ENCODE measurements around the gene LAMA4. TPM values are rescaled to one million over a fixed set of nuclear protein-coding genes. Genes with fewer than 3 reads are reported as not detected.

The LAMA4 gene
- total RNA-seq, 1 experiment from 2014 or later = 0.72 TPM

DNA sequence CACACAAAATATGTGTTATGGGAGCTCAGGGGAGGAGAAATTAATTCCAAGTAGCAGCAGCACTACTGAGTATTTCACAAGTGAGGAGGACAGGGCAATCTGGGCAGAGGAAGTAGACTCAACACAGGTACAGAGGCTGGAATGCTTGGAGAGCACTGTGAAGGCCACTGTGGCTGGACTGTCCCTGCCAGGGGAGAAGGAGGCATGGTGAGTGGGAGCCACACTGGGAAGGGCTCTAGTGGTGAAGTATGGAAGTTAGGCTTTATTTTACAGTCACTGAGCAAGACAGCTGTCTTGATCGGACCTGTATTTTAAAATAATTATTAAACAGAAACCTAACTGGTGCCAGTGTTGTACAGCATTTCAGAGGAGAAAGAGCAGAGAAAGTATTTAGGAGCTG, 138.1 kb downstream of the LAMA4 start:
- H3K36me3 Mint-ChIP-seq (ENCODE audit: insufficient read depth, unreplicated experiment) = no peaks in the 10 kb centered on the region
- intact Hi-C loops (cut with micrococcal nuclease) = no loop called here
- no peaks in the 10 kb centered on the region for H3K9me3 Mint-ChIP-seq (ENCODE audit: unreplicated experiment)
- ChIA-PET CTCF (interaction anchor here (0.6 kb wide), 1 partner anchor 557 kb away, joined by 3 read pairs; no protein-coding TSS in a partner anchor), POLR2A (interaction anchor here (0.6 kb wide), 1 partner anchor 53 kb away, joined by 4 read pairs; no protein-coding TSS in a partner anchor)
- DNase-seq (ENCODE audit: unreplicated experiment) = no peak
- no peak for TF ChIP-seq CTCF (IDR thresholded peaks at IDR 0.05; ENCODE audit: unreplicated experiment)
- H3K27ac Mint-ChIP-seq (ENCODE audit: low read depth, unreplicated experiment) = no peak overlapping the region
- no peaks in the 10 kb centered on the region for H3K27me3 Mint-ChIP-seq (ENCODE audit: insufficient read depth, unreplicated experiment)
- H3K4me3 Mint-ChIP-seq (ENCODE audit: unreplicated experiment) = no peak overlapping the region
- peaks cover 12% of the 10 kb centered on the region for H3K4me1 Mint-ChIP-seq (ENCODE audit: insufficient read depth, unreplicated experiment)
- BruUV-seq (replicated peaks) = no TSS peak

DNA sequence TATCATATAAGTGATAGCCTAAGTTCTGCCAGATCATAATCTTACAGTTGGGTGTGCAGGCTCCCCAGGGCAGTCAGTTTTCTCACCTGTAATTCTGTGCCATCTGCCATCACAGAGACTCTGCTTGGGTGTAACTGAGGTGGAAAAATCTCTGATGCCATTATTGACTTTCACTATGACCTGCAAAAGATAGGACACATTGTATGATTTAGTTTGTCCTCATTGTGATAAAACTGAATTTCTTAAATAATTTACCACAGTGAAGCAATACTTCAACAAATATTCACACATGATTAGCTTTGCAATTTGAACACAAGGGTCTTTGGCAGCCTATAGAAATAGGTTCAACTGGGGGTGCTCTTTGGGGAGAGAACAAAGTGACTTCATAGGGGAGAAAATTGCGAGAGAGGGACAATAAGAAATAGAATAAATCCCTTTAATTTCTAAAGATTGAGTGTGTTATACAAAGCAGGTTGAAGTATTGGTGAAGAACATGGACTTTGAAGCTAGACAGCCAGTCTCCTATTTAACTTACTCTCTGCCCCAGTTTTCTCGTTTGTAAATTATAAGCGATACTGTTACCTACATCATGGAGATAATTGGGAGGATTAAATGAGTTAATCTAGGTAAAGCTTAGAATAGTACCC, 139.7 kb downstream of the LAMA4 start:
- Mint-ChIP-seq H3K4me1 (ENCODE audit: insufficient read depth, unreplicated experiment) (peaks cover 12% of the 10 kb centered on the region), H3K27ac (ENCODE audit: low read depth, unreplicated experiment) (no peak overlapping the region), H3K9me3 (ENCODE audit: unreplicated experiment) (no peaks in the 10 kb centered on the region), H3K27me3 (ENCODE audit: insufficient read depth, unreplicated experiment) (no peaks in the 10 kb centered on the region), H3K4me3 (ENCODE audit: unreplicated experiment) (no peak overlapping the region), H3K36me3 (ENCODE audit: insufficient read depth, unreplicated experiment) (no peaks in the 10 kb centered on the region)
- no TSS peak for BruUV-seq (replicated peaks)
- intact Hi-C loops (cut with micrococcal nuclease) = no loop called here
- ChIA-PET POLR2A (no interaction called here), CTCF (no interaction called here)
- no peak for TF ChIP-seq CTCF (IDR thresholded peaks at IDR 0.05; ENCODE audit: unreplicated experiment)
- no peak for DNase-seq (ENCODE audit: unreplicated experiment)

DNA sequence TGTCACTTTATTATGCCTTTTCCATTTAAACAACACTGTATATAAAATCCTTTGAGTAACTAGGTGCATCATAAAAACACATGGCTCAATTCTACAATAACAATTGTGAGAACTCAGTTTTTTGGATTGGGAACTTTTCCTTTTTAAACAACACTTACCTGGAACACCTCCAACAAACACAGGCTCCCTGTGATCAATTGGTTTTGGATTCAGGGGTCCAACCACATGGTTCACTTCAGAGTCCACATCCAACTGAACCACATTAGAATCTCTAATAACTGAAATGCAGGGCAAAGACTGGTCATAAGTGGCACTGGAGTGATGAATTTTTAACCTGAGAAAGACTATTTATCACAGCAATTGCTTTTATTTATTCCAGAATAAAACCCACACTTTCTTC, 140.4 kb downstream of the LAMA4 start:
- ChIA-PET POLR2A (no interaction called here), CTCF (no interaction called here)
- intact Hi-C loops (cut with micrococcal nuclease) = no loop called here
- H3K4me1 Mint-ChIP-seq (ENCODE audit: insufficient read depth, unreplicated experiment) = peaks cover 12% of the 10 kb centered on the region
- no peak for DNase-seq (ENCODE audit: unreplicated experiment)
- TF ChIP-seq CTCF (IDR thresholded peaks at IDR 0.05; ENCODE audit: unreplicated experiment) = no peak
- H3K36me3 Mint-ChIP-seq (ENCODE audit: insufficient read depth, unreplicated experiment) = no peaks in the 10 kb centered on the region
- no TSS peak for BruUV-seq (replicated peaks)
- no peaks in the 10 kb centered on the region for H3K9me3 Mint-ChIP-seq (ENCODE audit: unreplicated experiment)
- no peak overlapping the region for H3K27ac Mint-ChIP-seq (ENCODE audit: low read depth, unreplicated experiment)
- H3K4me3 Mint-ChIP-seq (ENCODE audit: unreplicated experiment) = no peak overlapping the region
- no peaks in the 10 kb centered on the region for H3K27me3 Mint-ChIP-seq (ENCODE audit: insufficient read depth, unreplicated experiment)

DNA sequence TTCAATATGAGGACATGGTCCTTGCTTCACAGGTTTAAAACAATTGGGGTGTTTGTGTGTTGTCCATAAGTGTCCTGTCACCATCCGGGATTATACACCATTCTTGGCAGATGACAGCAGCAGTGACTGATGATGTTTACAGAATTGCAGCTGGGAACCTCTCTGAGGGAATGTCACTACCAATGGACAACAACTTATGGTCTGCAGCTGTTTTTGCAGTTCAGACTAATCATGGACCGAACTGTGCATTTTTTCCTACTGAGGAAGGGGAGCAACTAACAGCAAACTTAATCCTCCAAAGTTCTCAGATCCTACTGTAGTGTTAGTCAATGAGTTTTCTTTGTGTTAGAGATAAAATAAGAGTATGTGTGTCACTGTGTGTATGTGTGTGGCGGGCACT, 140.9 kb downstream of the LAMA4 start:
- ChIA-PET CTCF (no interaction called here), POLR2A (no interaction called here)
- H3K27ac Mint-ChIP-seq (ENCODE audit: low read depth, unreplicated experiment) = no peak overlapping the region
- no peak overlapping the region for H3K4me3 Mint-ChIP-seq (ENCODE audit: unreplicated experiment)
- TF ChIP-seq CTCF (IDR thresholded peaks at IDR 0.05; ENCODE audit: unreplicated experiment) = no peak
- BruUV-seq (replicated peaks) = no TSS peak
- no peaks in the 10 kb centered on the region for H3K9me3 Mint-ChIP-seq (ENCODE audit: unreplicated experiment)
- DNase-seq (ENCODE audit: unreplicated experiment) = no peak
- H3K4me1 Mint-ChIP-seq (ENCODE audit: insufficient read depth, unreplicated experiment) = peaks cover 12% of the 10 kb centered on the region
- no peaks in the 10 kb centered on the region for H3K27me3 Mint-ChIP-seq (ENCODE audit: insufficient read depth, unreplicated experiment)
- intact Hi-C loops (cut with micrococcal nuclease) = no loop called here
- no peaks in the 10 kb centered on the region for H3K36me3 Mint-ChIP-seq (ENCODE audit: insufficient read depth, unreplicated experiment)
